Coronary artery (tissue), 2 donors: ENCODE measurements around the gene SLC30A10.
"Not testable (repeated sequence)": the region's sequence is repeated elsewhere in the genome, so short reads cannot be mapped to it uniquely, and the experiment has no call there.

Experiments used
- DNase-seq: peaks from one replicate; pipeline ENCODE4 v3.0.0-alpha.2; 2017; ENCODE audit warnings: low spot score
- H3K27ac ChIP-seq, 2 donors: fragments of 200-600 bp; sonication (generic); one replicate each; pipeline ENCODE4 v1.5.1; 2016 to 2019
- H3K4me3 ChIP-seq: fragments of 200-600 bp; sonication (generic); 2 replicates; pipeline ENCODE4 v1.5.1; 2016; ENCODE audit warnings: mild to moderate bottlenecking, moderate library complexity
- CTCF ChIP-seq: fragments of 200-600 bp; sonication (generic); IDR thresholded peaks from one replicate; pipeline ENCODE4 v1.5.1; 2019; ENCODE audit warnings: antibody characterized with exemption

SLC30A10 gene

GRCh38 chr1:219897914-219898313 is 30.4 kb downstream of the SLC30A10 start:
- no peak for DNase-seq
- Histone ChIP-seq H3K27ac (no peak overlapping the region), H3K4me3 (no peak overlapping the region)
- TF ChIP-seq CTCF = no peak

DNA sequence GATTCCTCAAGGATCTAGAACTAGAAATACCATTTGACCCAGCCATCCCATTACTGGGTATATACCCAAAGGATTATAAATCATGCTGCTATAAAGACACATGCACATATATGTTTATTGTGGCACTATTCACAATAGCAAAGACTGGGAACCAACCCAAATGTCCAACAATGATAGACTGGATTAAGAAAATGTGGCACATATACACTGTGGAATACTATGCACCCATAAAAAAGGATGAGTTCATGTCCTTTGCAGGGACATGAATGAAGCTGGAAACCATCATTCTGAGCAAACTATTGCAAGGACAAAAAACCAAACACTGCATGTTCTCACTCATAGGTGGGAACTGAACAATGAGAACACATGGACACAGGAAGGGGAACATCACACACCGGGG is 36.1 kb downstream of the SLC30A10 start:
- not testable (repeated sequence) for H3K4me3 ChIP-seq, H3K27ac ChIP-seq, DNase-seq

DNA sequence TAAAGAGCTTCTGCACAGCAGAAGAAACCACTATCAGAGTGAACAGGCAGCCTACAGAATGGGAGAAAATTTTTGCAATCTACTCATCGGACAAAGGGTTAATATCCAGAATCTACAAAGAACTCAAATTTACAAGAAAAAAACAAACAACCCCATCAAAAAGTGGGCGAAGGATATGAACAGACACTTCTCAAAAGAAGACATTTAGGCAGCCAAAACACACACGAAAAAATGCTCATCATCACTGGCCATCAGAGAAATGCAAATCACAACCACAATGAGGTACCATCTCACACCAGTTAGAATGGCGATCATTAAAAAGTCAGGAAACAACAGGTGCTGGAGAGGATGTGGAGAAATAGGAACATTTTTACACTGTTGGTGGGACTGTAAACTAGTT is 36.5 kb downstream of the SLC30A10 start:
- H3K4me3 ChIP-seq, DNase-seq, H3K27ac ChIP-seq: not testable (repeated sequence)

- not testable (repeated sequence) for H3K4me3 ChIP-seq, DNase-seq, H3K27ac ChIP-seq
Measured at GRCh38 chr1:219888667-219889066, 39.7 kb downstream of the SLC30A10 start.

DNA sequence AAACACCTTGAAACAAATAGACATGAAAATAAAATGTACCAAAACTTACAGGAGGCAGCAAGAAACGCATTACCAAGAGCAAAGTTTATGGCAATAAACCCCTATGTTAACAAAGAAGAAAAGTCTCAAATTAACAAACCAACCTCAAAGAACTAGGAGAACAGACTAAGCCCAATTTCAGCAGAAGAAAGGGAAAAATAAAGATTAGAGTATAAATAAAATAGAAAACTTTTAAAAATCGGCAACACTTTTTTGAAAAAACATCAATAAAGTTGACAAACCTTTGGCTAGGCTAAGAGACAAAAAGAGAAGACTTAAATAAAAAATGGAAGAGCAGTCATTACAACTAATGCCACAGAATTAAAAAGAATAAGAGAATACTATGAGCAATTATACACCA is 42.7 kb downstream of the SLC30A10 start:
- no peak for DNase-seq
- no peak overlapping the region for H3K27ac ChIP-seq
- no peak overlapping the region for H3K4me3 ChIP-seq
- TF ChIP-seq CTCF = no peak

DNA sequence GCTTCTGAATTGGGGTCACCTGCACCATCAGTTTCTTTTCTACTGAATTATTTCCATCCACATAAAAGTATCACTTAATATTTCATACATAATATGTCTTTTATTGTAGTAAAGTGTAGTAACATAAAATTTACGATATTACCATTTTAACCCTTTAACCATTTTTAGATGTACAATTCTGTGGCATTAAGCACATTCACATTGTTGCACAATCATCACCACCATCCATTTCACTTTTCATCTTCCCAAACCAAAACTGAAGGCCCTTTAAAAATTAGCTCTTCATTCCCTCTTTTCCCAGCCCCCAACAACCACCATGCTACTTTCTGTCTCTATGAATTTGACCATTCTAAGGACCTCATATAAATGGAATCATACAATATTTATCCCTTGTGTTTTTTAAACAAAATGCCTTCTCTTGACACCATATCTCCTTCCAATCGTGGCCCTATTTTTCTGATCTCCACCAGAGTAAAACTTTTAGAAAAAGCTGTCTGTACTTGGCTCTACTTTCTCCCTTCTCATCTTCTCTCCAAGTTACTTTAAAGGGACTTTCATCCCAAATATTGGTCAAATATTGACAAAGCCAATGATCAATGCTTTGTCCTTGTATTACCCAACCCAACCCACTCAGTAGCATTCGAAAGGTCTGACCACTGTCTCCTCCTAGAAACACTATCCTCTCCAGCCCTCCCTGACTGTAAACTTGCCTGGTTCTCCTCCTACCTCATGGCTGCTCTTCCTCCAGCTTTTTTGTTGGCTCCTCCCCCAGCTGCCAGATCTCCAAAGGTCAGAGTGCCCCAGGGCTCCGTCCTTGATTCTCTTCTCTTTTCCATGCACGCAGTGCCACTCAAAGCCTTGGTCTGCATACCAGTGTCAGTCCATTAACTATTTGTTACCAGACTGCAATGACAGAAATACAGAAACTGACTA is 44.7 kb downstream of the SLC30A10 start:
- DNase-seq = no peak
- no peak for TF ChIP-seq CTCF
- Histone ChIP-seq H3K27ac (no peak overlapping the region), H3K4me3 (no peak overlapping the region)

- no peak for TF ChIP-seq CTCF
Measured at GRCh38 chr1:219882755-219883154, 45.6 kb downstream of the SLC30A10 start.

GRCh38 chr1:219882096-219882495 is 46.3 kb downstream of the SLC30A10 start:
- no peak for DNase-seq
- Histone ChIP-seq H3K4me3 (no peak overlapping the region), H3K27ac (no peak overlapping the region)
- no peak for TF ChIP-seq CTCF

More at GRCh38 chr1:219882755-219883154, 45.6 kb downstream of the SLC30A10 start:
- no peak overlapping the region for H3K4me3 ChIP-seq
- H3K27ac ChIP-seq = no peak overlapping the region
- DNase-seq = no peak
